GM12878 (cell line): Measurements from ENCODE around the gene CGGBP1. TPM values are rescaled to one million over a fixed set of nuclear protein-coding genes. Genes with fewer than 3 reads are reported as not detected.

Source experiments
- ATF3 ChIP-seq: IDR thresholded peaks from 2 replicates; pipeline ENCODE4 v1.6.1; 2011; ENCODE audit warnings: low read depth, mild to moderate bottlenecking, low read length, moderate library complexity, borderline replicate concordance; ENCODE audit errors: extremely low read depth
- BCL3 ChIP-seq: IDR thresholded peaks from 2 replicates; pipeline ENCODE4 v1.6.1; 2011; ENCODE audit warnings: borderline replicate concordance, low read depth, mild to moderate bottlenecking, moderate library complexity, low read length; ENCODE audit not compliant: insufficient read depth, poor library complexity, severe bottlenecking
- BCLAF1 ChIP-seq: fragments of 450-650 bp; IDR thresholded peaks from 2 replicates; pipeline ENCODE4 v1.6.1; 2017; ENCODE audit warnings: antibody characterized with exemption, mild to moderate bottlenecking, moderate library complexity
- CBFB ChIP-seq: IDR thresholded peaks from 2 replicates; pipeline ENCODE4 v1.6.1; 2016; ENCODE audit warnings: antibody characterized with exemption, low read depth
- CTCF ChIP-seq, 3 experiments: IDR thresholded peaks in 2 of 3; conservative IDR thresholded peaks in 1 of 3; 2 replicates each; pipeline ENCODE4 v1.5.1; 2011; ENCODE audit warnings: low read depth in 3 of 3, low read length in 3 of 3, mild to moderate bottlenecking in 3 of 3, control low read depth in 2 of 3, moderate library complexity in 2 of 3, inconsistent platforms in 1 of 3, mixed read lengths in 1 of 3; ENCODE audit not compliant: control insufficient read depth in 2 of 3, insufficient read depth in 1 of 3; ENCODE audit errors: extremely low read depth in 1 of 3
- HDAC2 ChIP-seq: fragments of 200-600 bp; sonication (generic); IDR thresholded peaks from 2 replicates; pipeline ENCODE4 v1.6.1; 2017
- HDAC6 ChIP-seq: fragments of 200-600 bp; sonication (generic); IDR thresholded peaks from one replicate; pipeline ENCODE4 v1.8.0; 2017; ENCODE audit warnings: antibody characterized with exemption; ENCODE audit not compliant: unreplicated experiment
- IRF3 ChIP-seq: fragments of 450-650 bp; IDR thresholded peaks from 2 replicates; pipeline ENCODE4 v1.6.1; 2014; ENCODE audit warnings: mild to moderate bottlenecking
- KLF5 ChIP-seq: fragments of 450-650 bp; IDR thresholded peaks from 2 replicates; pipeline ENCODE4 v1.6.1; 2014; ENCODE audit warnings: mild to moderate bottlenecking; ENCODE audit not compliant: partially characterized antibody
- MLLT1 ChIP-seq: fragments of 450-650 bp; IDR thresholded peaks from 2 replicates; pipeline ENCODE4 v1.6.1; 2016; ENCODE audit warnings: mild to moderate bottlenecking
- NFXL1 ChIP-seq: fragments of 450-650 bp; IDR thresholded peaks from 2 replicates; pipeline ENCODE4 v1.6.1; 2017; ENCODE audit warnings: antibody characterized with exemption, mild to moderate bottlenecking, borderline replicate concordance
- POLR2AphosphoS5 ChIP-seq: IDR thresholded peaks from 2 replicates; pipeline ENCODE4 v1.6.1; 2011; ENCODE audit warnings: mild to moderate bottlenecking, low read length, inconsistent platforms
- RAD51 ChIP-seq: fragments of 450-650 bp; IDR thresholded peaks from 2 replicates; pipeline ENCODE4 v1.6.1; 2016; ENCODE audit warnings: moderate library complexity, mild to moderate bottlenecking, inconsistent platforms
- RELA ChIP-seq: fragments of 450-650 bp; IDR thresholded peaks from 2 replicates; pipeline ENCODE4 v1.8.0; 2014; ENCODE audit warnings: borderline replicate concordance; ENCODE audit not compliant: partially characterized antibody
- SPI1 ChIP-seq: IDR thresholded peaks from 2 replicates; pipeline ENCODE4 v1.6.1; 2011; ENCODE audit warnings: low read depth, mild to moderate bottlenecking, low read length, moderate library complexity, borderline replicate concordance; ENCODE audit not compliant: insufficient read depth
- SUPT20H ChIP-seq: IDR thresholded peaks from 2 replicates; pipeline ENCODE4 v1.6.1; 2011; ENCODE audit warnings: low read depth, mild to moderate bottlenecking, low read length, moderate library complexity, borderline replicate concordance; ENCODE audit not compliant: control insufficient read depth
- TCF12 ChIP-seq: IDR thresholded peaks from 2 replicates; pipeline ENCODE4 v1.6.1; 2011; ENCODE audit warnings: low read depth, mild to moderate bottlenecking, low read length
- TCF3 ChIP-seq: IDR thresholded peaks from 2 replicates; pipeline ENCODE4 v1.6.1; 2012; ENCODE audit warnings: low read depth, mild to moderate bottlenecking, low read length, borderline replicate concordance; ENCODE audit not compliant: insufficient read depth
- ZNF217 ChIP-seq: fragments of 450-650 bp; IDR thresholded peaks from 2 replicates; pipeline ENCODE4 v1.6.1; 2017; ENCODE audit warnings: antibody characterized with exemption, mild to moderate bottlenecking
- polyA plus RNA-seq, 11 experiments: library from polyadenylated mRNA; depleted of rRNA in 4 of 11; unstranded in 6 of 11; stranded (reverse) in 5 of 11; fragments of >200 nt; fragmentation: Nextera tagmentation in 4 of 11; fragmentation: Illumina TruSeq in 1 of 11; extraction: Ambion mirVana in 4 of 11; extraction: Trizol in 1 of 11; gene quantifications; 1 replicate in 1 of 11; 2 replicates in 10 of 11; pipeline versions ENCODE4 v1.2.1 to v1.2.3, GENCODE V29; 2011 to 2016; ENCODE audit warnings: inconsistent platforms in 2 of 11, missing spikeins in 2 of 11, low read depth in 1 of 11
- total RNA-seq, 4 experiments: library from RNA; depleted of rRNA in 3 of 4; stranded (reverse); fragments of >200 nt in 3 of 4; fragmentation: Illumina TruSeq in 1 of 4; extraction: Trizol in 1 of 4; gene quantifications; 2 replicates each; pipeline versions ENCODE4 v1.2.1 to v1.2.3, GENCODE V29; 2013 to 2021

Gene CGGBP1
- total and polyA plus RNA-seq, 10 of the 15 experiments (the other 5 are each of a cell fraction or from before 2014, with no cell fraction given), result 27.8 to 75.8 (median 50.4) TPM

GRCh38 chr3:88058581-88059379 lies at the start of gene CGGBP1, which contains the start of gene ZNF654 (continued):
- peak; percentile 98 for TF ChIP-seq IRF3
- no peak for TF ChIP-seq TCF12
- no peak for TF ChIP-seq RAD51
- TF ChIP-seq MLLT1, result no peak; the same call in 1 of the 2 replicates
- no peak for TF ChIP-seq BCLAF1
- TF ChIP-seq CTCF (IDR thresholded peaks at IDR 0.05 in 2 of 3, conservative IDR thresholded peaks at IDR 0.05 in 1 of 3; ENCODE audit: control insufficient read depth in 2 of 3, extremely low read depth in 1 of 3, insufficient read depth in 1 of 3, low read depth in 3 of 3, low read length in 3 of 3), result no peak
- TF ChIP-seq HDAC2, result no peak
- TF ChIP-seq NFXL1, result peak; percentile 86
- TF ChIP-seq KLF5, result peak; percentile 96
- no peak for TF ChIP-seq ATF3
- TF ChIP-seq RELA, result peak; percentile 59
- TF ChIP-seq POLR2AphosphoS5, result peak; percentile 79; the same call in 1 of the 2 replicates
- TF ChIP-seq SPI1, result peak; percentile 18; the same call in 1 of the 2 replicates
- no peak for TF ChIP-seq HDAC6
- no peak for TF ChIP-seq SUPT20H
- TF ChIP-seq CBFB, result no peak; the same call in 1 of the 2 replicates
- peak; percentile 38; the same call in 1 of the 2 replicates for TF ChIP-seq ZNF217
- no peak for TF ChIP-seq TCF3
- TF ChIP-seq BCL3, result peak; percentile 30
